GM12891 (cell line): ENCODE measurements around the gene FAM111A.

Source experiments
- POLR2A ChIP-seq: IDR thresholded peaks from 2 replicates; pipeline ENCODE4 v1.6.1; 2011; ENCODE audit warnings: low read depth, low read length, control low read depth
- POLR2AphosphoS5 ChIP-seq: IDR thresholded peaks from 2 replicates; pipeline ENCODE4 v1.6.1; 2011; ENCODE audit warnings: low read depth, low read length, control low read depth
- SPI1 ChIP-seq: IDR thresholded peaks from 2 replicates; pipeline ENCODE4 v1.6.1; 2011; ENCODE audit warnings: low read depth, low read length, control low read depth
- TAF1 ChIP-seq: IDR thresholded peaks from 2 replicates; pipeline ENCODE4 v1.6.1; 2011; ENCODE audit warnings: low read depth, low read length, control low read depth

DNA sequence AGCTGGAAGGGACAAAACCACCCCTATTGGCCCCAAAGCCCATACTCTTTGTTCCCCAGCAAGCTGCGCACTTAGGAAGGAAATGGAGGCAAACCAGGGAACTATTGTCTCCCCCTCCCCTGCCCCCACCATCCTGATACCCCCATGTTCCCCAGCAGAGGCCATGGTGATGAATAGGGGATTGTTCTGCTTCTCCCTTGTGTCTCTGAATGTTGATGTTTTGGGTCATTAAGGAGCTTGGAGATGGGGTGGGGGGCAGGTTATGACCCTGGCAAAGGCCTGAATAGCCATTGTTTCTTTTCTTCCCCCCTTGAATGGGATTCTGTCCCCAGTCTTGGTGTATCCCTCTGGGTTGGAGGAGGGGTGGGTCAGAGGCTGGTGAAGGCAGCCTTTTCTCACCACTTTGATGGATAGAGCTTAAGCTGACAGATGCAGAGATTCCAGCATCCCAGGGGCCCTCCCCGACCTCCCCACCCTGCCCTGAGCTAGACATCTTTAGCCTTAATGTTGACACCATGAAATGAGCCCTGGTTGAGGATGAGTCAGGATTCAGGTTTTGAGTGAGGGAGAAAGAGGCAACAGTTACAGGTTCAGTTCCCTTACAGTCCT lies 37.6 kb downstream of the FAM111A start:
- TF ChIP-seq POLR2AphosphoS5 (no peak), POLR2A (no peak), TAF1 (no peak), SPI1 (no peak)
